NB4 (cell line): ENCODE measurements around the gene PHF2.

Source experiments
- CTCF ChIP-seq: IDR thresholded peaks from one replicate; pipeline ENCODE4 v1.5.1; 2012; ENCODE audit warnings: low read depth, low read length
- MAX ChIP-seq: IDR thresholded peaks from 2 replicates; pipeline ENCODE4 v1.6.1; 2011; ENCODE audit warnings: low read depth, low read length
- MYC ChIP-seq: IDR thresholded peaks from 2 replicates; pipeline ENCODE4 v1.6.1; 2011; ENCODE audit warnings: low read depth, low read length
- POLR2A ChIP-seq: IDR thresholded peaks from 2 replicates; pipeline ENCODE4 v1.6.1; 2011; ENCODE audit warnings: mild to moderate bottlenecking; ENCODE audit not compliant: insufficient read length; ENCODE audit errors: extremely low read depth

GRCh38 chr9:93708289-93708986 is 132.1 kb downstream of the PHF2 start:
- no peak for TF ChIP-seq CTCF
- no peak for TF ChIP-seq MAX
- no peak for TF ChIP-seq POLR2A
- TF ChIP-seq MYC, result no peak
